ENCODE results near the gene MYADML2. TPM values are rescaled to one million over a fixed set of nuclear protein-coding genes. Genes with fewer than 3 reads are reported as not detected.

MYADML2 gene
- total and polyA plus RNA-seq, 10 of the 15 experiments (the other 5 are each of a cell fraction or from before 2014, with no cell fraction given), result not detected

- POLR2A ChIA-PET, result no interaction called here
- no peak overlapping the region for H3K27ac ChIP-seq (ENCODE audit: control insufficient read depth, insufficient read depth)
- no peaks in the 10 kb centered on the region for H4K20me1 ChIP-seq (ENCODE audit: control insufficient read depth, insufficient read depth)
- H3K4me2 ChIP-seq (ENCODE audit: control insufficient read depth, insufficient read depth), result no peak overlapping the region
- H3K9ac ChIP-seq (ENCODE audit: control insufficient read depth, insufficient read depth, low read length), result no peak overlapping the region
- H3K4me3 ChIP-seq, result no peak overlapping the region
- peaks cover 3 to 10% of the 10 kb centered on the region in 2 experiments; a peak in 3 of 4 replicates for H3K36me3 ChIP-seq (ENCODE audit: control insufficient read depth in 2 of 2, insufficient read depth in 2 of 2, low read length in 1 of 2)
- H3K9me3 ChIP-seq (replicated peaks; ENCODE audit: control insufficient read depth, insufficient read depth, low read length), result no peaks in the 10 kb centered on the region
- no TSS peak for BruUV-seq (replicated peaks)
- CTCF ChIA-PET, result no interaction called here
- FAIRE-seq (no peak), DNase-seq (ENCODE audit: low read depth, low spot score) (no peak), ATAC-seq (no peak)
- RAD21 ChIA-PET (ENCODE audit: unreplicated experiment), result no interaction called here
- no peaks in the 10 kb centered on the region for H3K27me3 ChIP-seq (replicated peaks in 1 of 2; ENCODE audit: control insufficient read depth in 2 of 2, insufficient read depth in 2 of 2, low read length in 1 of 2)
- SMC1A ChIA-PET (ENCODE audit: uncharacterized antibody, unreplicated experiment), result interaction anchor here (0.6 kb wide), 1 partner anchor 375 kb away, joined by 4 read pairs; no protein-coding TSS in a partner anchor
- in situ Hi-C loops (cut with MboI) (no loop called here), intact Hi-C loops (cut with micrococcal nuclease; ENCODE audit: unreplicated experiment) (no loop called here)
- peaks cover 14% of the 10 kb centered on the region for H3K4me1 ChIP-seq (ENCODE audit: control insufficient read depth, insufficient read depth, low read length)
- no peak overlapping the region for H2AFZ ChIP-seq (ENCODE audit: control insufficient read depth, low read depth, low read length)
- 78% methylated on average over 9 of the region's 9 CpGs for WGBS (ENCODE audit: insufficient coverage, insufficient replicate concordance, low lambda C conversion rate, missing lambda C conversion rate)
- no peaks in the 10 kb centered on the region; the same call in 1 of the 2 replicates for H3K79me2 ChIP-seq (ENCODE audit: control insufficient read depth, insufficient read depth, low read length)
- TF ChIP-seq E4F1 (IDR thresholded peaks at IDR 0.05; ENCODE audit: borderline replicate concordance, partially characterized antibody) (no peak), MLLT1 (IDR thresholded peaks at IDR 0.05) (no peak), NFYB (IDR thresholded peaks at IDR 0.05; ENCODE audit: insufficient read depth, low read depth, low read length) (no peak), PAX5 (IDR thresholded peaks at IDR 0.05; ENCODE audit: borderline replicate concordance, low read depth, low read length) (no peak), SUZ12 (IDR thresholded peaks at IDR 0.05; ENCODE audit: unreplicated experiment) (no peak), ZNF384 (IDR thresholded peaks at IDR 0.05; ENCODE audit: borderline replicate concordance, low read depth, low read length) (no peak), PAX8 (IDR thresholded peaks at IDR 0.05) (no peak), ATF7 (IDR thresholded peaks at IDR 0.05; ENCODE audit: low read depth) (no peak)
- TF ChIP-seq, protein P1, sequence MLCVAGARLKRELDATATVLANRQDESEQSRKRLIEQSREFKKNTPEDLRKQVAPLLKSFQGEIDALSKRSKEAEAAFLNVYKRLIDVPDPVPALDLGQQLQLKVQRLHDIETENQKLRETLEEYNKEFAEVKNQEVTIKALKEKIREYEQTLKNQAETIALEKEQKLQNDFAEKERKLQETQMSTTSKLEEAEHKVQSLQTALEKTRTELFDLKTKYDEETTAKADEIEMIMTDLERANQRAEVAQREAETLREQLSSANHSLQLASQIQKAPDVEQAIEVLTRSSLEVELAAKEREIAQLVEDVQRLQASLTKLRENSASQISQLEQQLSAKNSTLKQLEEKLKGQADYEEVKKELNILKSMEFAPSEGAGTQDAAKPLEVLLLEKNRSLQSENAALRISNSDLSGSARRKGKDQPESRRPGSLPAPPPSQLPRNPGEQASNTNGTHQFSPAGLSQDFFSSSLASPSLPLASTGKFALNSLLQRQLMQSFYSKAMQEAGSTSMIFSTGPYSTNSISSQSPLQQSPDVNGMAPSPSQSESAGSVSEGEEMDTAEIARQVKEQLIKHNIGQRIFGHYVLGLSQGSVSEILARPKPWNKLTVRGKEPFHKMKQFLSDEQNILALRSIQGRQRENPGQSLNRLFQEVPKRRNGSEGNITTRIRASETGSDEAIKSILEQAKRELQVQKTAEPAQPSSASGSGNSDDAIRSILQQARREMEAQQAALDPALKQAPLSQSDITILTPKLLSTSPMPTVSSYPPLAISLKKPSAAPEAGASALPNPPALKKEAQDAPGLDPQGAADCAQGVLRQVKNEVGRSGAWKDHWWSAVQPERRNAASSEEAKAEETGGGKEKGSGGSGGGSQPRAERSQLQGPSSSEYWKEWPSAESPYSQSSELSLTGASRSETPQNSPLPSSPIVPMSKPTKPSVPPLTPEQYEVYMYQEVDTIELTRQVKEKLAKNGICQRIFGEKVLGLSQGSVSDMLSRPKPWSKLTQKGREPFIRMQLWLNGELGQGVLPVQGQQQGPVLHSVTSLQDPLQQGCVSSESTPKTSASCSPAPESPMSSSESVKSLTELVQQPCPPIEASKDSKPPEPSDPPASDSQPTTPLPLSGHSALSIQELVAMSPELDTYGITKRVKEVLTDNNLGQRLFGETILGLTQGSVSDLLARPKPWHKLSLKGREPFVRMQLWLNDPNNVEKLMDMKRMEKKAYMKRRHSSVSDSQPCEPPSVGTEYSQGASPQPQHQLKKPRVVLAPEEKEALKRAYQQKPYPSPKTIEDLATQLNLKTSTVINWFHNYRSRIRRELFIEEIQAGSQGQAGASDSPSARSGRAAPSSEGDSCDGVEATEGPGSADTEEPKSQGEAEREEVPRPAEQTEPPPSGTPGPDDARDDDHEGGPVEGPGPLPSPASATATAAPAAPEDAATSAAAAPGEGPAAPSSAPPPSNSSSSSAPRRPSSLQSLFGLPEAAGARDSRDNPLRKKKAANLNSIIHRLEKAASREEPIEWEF (IDR thresholded peaks at IDR 0.05; ENCODE audit: insufficient replicate concordance, low read depth, low read length), result no peak
- TF ChIP-seq, protein P2, sequence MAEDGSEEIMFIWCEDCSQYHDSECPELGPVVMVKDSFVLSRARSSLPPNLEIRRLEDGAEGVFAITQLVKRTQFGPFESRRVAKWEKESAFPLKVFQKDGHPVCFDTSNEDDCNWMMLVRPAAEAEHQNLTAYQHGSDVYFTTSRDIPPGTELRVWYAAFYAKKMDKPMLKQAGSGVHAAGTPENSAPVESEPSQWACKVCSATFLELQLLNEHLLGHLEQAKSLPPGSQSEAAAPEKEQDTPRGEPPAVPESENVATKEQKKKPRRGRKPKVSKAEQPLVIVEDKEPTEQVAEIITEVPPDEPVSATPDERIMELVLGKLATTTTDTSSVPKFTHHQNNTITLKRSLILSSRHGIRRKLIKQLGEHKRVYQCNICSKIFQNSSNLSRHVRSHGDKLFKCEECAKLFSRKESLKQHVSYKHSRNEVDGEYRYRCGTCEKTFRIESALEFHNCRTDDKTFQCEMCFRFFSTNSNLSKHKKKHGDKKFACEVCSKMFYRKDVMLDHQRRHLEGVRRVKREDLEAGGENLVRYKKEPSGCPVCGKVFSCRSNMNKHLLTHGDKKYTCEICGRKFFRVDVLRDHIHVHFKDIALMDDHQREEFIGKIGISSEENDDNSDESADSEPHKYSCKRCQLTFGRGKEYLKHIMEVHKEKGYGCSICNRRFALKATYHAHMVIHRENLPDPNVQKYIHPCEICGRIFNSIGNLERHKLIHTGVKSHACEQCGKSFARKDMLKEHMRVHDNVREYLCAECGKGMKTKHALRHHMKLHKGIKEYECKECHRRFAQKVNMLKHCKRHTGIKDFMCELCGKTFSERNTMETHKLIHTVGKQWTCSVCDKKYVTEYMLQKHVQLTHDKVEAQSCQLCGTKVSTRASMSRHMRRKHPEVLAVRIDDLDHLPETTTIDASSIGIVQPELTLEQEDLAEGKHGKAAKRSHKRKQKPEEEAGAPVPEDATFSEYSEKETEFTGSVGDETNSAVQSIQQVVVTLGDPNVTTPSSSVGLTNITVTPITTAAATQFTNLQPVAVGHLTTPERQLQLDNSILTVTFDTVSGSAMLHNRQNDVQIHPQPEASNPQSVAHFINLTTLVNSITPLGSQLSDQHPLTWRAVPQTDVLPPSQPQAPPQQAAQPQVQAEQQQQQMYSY (CRISPR knock-in tag; IDR thresholded peaks at IDR 0.05), result no peak
These were observed 33.8 kb upstream of the MYADML2 start for GRCh38 chr17:81980707-81981343.

Data from GM12878 (cell line).